Osteoblast (primary cell): ENCODE measurements around the gene HTT-AS. TPM values are rescaled to one million over a fixed set of nuclear protein-coding genes. Genes with fewer than 3 reads are reported as not detected.

Source experiments
- DNase-seq: peaks from one replicate; pipeline ENCODE4 v3.0.0; 2011; ENCODE audit warnings: low spot score, mixed read lengths; ENCODE audit not compliant: insufficient read length; ENCODE audit errors: missing footprints
- H2AFZ ChIP-seq: 2 replicates; pipeline ENCODE4 v1.6.0; 2011; ENCODE audit warnings: mild to moderate bottlenecking, low read length
- H3K27ac ChIP-seq: 2 replicates; pipeline ENCODE4 v1.5.1; 2011; ENCODE audit warnings: mild to moderate bottlenecking, low read depth, low read length, moderate library complexity
- H3K27me3 ChIP-seq: 2 replicates; pipeline ENCODE4 v1.6.0; 2012; ENCODE audit warnings: mild to moderate bottlenecking, control low read depth, inconsistent platforms, low read length, moderate library complexity; ENCODE audit not compliant: insufficient read depth
- H3K36me3 ChIP-seq: 2 replicates; pipeline ENCODE4 v1.5.1; 2011; ENCODE audit warnings: mild to moderate bottlenecking, low read length, control low read depth, moderate library complexity; ENCODE audit not compliant: insufficient read depth
- H3K4me1 ChIP-seq: 2 replicates; pipeline ENCODE4 v1.5.1; 2011; ENCODE audit warnings: mild to moderate bottlenecking, low read length, control low read depth, moderate library complexity; ENCODE audit not compliant: insufficient read depth
- H3K4me2 ChIP-seq: 2 replicates; pipeline ENCODE4 v1.6.0; 2011; ENCODE audit warnings: mild to moderate bottlenecking, low read length; ENCODE audit not compliant: insufficient read depth
- H3K4me3 ChIP-seq: fragments of 200-600 bp; sonication (generic); 3 replicates; pipeline ENCODE4 v1.5.1; 2012; ENCODE audit warnings: mild to moderate bottlenecking, low read length, inconsistent platforms; ENCODE audit not compliant: insufficient read depth
- H3K79me2 ChIP-seq: 2 replicates; pipeline ENCODE4 v1.6.0; 2012; ENCODE audit warnings: mild to moderate bottlenecking, low read length, control low read depth, inconsistent platforms; ENCODE audit not compliant: insufficient read depth
- H3K9me3 ChIP-seq: 2 replicates; pipeline ENCODE4 v1.5.1; 2011; ENCODE audit warnings: low read depth, low read length, control low read depth
- H4K20me1 ChIP-seq: 2 replicates; pipeline ENCODE4 v1.6.0; 2012; ENCODE audit warnings: mild to moderate bottlenecking, low read length, control low read depth; ENCODE audit not compliant: insufficient read depth
- total RNA-seq: library from RNA; depleted of rRNA; stranded (reverse); fragments of >200 nt; gene quantifications from 2 replicates; pipeline ENCODE4 v1.2.3, GENCODE V29; 2012
- TF ChIP-seq, protein P1 (sequence below): IDR thresholded peaks from 2 replicates; pipeline ENCODE4 v1.5.1; 2011; ENCODE audit warnings: mild to moderate bottlenecking, low read depth, low read length, moderate library complexity; ENCODE audit errors: extremely low read depth

Gene HTT-AS
- total RNA-seq, 1 donor: not detected

DNA sequence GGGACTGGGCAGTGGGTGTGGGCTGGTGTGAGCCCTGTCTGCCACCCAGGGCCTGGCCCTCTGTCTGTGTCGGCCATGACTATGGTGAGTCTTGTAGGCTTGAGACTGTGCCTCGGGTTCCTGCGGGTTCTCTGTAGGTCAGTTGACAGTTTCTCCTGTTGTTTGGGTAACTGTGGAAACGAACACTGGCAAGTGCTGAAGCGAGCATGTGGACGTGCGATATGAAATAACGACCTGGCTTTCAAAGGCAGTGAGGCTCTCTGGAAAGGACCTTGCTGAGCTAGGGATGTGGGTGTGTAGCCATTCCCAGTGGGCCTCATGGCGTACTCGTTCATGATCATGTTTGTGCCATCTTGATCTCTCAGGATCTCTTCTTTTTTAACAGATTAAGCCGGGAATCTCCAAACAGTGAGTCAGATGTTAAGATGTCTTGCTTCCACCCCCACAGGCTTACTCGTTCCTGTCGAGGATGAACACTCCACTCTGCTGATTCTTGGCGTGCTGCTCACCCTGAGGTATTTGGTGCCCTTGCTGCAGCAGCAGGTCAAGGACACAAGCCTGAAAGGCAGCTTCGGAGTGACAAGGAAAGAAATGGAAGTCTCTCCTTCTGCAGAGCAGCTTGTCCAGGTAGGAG is 41.4 kb upstream of the HTT-AS start:
- H3K36me3 ChIP-seq: peaks cover 44% of the 10 kb centered on the region
- TF ChIP-seq, protein P1, sequence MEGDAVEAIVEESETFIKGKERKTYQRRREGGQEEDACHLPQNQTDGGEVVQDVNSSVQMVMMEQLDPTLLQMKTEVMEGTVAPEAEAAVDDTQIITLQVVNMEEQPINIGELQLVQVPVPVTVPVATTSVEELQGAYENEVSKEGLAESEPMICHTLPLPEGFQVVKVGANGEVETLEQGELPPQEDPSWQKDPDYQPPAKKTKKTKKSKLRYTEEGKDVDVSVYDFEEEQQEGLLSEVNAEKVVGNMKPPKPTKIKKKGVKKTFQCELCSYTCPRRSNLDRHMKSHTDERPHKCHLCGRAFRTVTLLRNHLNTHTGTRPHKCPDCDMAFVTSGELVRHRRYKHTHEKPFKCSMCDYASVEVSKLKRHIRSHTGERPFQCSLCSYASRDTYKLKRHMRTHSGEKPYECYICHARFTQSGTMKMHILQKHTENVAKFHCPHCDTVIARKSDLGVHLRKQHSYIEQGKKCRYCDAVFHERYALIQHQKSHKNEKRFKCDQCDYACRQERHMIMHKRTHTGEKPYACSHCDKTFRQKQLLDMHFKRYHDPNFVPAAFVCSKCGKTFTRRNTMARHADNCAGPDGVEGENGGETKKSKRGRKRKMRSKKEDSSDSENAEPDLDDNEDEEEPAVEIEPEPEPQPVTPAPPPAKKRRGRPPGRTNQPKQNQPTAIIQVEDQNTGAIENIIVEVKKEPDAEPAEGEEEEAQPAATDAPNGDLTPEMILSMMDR: no peak
- H3K27ac ChIP-seq: peak overlapping the region; percentile 70
- H3K79me2 ChIP-seq: peaks cover 35% of the 10 kb centered on the region
- no peak overlapping the region for H2AFZ ChIP-seq
- DNase-seq: no peak
- peaks cover 40% of the 10 kb centered on the region for H3K4me1 ChIP-seq
- H4K20me1 ChIP-seq: no peaks in the 10 kb centered on the region
- no peaks in the 10 kb centered on the region for H3K27me3 ChIP-seq
- H3K4me3 ChIP-seq: no peak overlapping the region
- H3K4me2 ChIP-seq: peak overlapping the region; percentile 25
- no peaks in the 10 kb centered on the region for H3K9me3 ChIP-seq

DNA sequence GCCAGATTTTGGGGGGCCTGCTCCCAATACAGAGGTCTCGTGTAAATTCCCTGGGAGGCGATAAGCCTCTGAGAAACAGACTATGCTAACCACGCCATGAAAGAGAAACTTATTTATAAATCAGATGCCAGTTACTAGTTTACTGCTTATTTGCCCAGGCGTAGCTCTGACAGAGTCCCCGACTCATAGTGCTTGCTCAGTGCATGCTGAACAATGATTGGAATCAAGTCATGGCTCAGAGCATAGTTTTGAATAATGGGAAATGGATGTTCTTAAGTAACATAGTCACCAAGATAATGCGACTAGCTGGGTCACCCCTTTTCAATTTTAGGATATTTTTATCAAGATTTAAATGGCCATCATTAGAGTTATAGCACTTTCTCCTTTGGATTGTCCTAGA is 40.0 kb upstream of the HTT-AS start:
- Histone ChIP-seq H3K9me3 (no peaks in the 10 kb centered on the region), H3K4me1 (peaks cover 40% of the 10 kb centered on the region), H3K79me2 (peaks cover 41% of the 10 kb centered on the region), H3K27me3 (no peaks in the 10 kb centered on the region), H3K4me2 (peak overlapping the region; percentile 5), H4K20me1 (no peaks in the 10 kb centered on the region), H2AFZ (no peak overlapping the region), H3K4me3 (no peak overlapping the region), H3K36me3 (peaks cover 42% of the 10 kb centered on the region), H3K27ac (peak overlapping the region; percentile 26)
- no peak for DNase-seq
- TF ChIP-seq, protein P1: no peak

DNA sequence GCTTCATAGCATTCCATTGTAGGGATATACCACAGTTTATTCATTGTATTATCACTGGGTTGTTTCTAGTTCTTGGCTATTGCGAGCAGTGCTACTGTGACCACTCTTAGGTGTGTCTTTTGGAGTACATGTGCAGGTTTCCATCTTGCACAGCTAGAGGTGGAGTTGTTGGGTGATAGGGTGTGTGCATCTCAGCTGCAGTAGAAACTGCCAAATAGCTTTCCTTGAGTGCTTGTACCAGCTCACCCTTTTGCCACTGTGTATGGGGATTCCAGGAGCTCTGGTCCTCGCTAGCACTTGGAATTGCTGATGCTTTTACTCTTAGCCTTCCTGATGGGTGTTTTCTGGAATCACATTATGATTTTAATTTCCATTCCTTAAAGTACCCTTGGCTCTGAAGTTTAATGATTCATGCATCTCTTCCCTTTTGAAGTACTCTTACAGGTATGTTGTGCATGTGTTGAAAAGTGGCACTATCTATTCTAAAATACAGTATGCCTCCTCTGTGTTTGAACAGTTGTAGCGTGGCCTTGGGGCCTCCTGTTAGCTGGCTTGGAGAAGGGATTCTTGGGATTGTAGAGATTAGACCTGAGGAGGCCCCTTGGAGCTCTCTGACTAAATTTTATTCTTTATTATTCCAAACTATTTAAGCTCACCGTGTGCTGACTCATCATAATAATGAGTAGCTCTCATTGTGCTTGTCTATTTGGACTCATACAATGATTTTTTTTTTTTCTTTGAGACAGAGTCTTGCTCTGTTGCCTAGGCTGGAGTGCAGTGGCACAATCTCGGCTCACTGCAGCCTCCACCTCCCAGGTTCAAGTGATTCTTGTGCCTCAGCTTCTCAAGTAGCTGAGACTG is 38.5 kb upstream of the HTT-AS start:
- Histone ChIP-seq H3K9me3 (no peaks in the 10 kb centered on the region), H4K20me1 (no peaks in the 10 kb centered on the region), H3K4me3 (no peak overlapping the region), H3K4me1 (peaks cover 50% of the 10 kb centered on the region), H3K4me2 (no peak overlapping the region), H3K27me3 (no peaks in the 10 kb centered on the region), H3K79me2 (peaks cover 34% of the 10 kb centered on the region), H2AFZ (no peak overlapping the region), H3K36me3 (peaks cover 45% of the 10 kb centered on the region), H3K27ac (no peak overlapping the region)
- TF ChIP-seq, protein P1: no peak
- no peak for DNase-seq

DNA sequence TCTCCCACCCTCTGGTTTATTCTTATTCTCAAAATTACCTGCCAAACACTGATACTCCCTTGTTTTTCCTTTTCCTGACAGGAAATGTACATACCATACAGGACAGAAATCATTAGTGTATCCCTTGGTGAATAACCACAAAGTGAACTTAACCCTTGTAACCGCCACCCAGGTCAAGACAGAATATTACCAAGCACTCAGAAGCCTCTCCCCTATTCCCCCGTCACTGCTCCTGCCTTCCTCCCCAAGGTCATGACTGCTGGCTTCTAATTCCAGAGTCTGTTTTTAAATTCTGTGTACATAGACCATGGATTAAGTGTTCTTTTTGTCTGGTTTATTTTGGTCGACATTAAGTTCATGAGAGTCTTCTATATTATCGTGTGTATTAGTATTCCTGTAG is 37.9 kb upstream of the HTT-AS start:
- DNase-seq: no peak
- peaks cover 47% of the 10 kb centered on the region for H3K36me3 ChIP-seq
- H3K9me3 ChIP-seq: no peaks in the 10 kb centered on the region
- peaks cover 34% of the 10 kb centered on the region for H3K79me2 ChIP-seq
- no peaks in the 10 kb centered on the region for H4K20me1 ChIP-seq
- no peak overlapping the region for H3K4me3 ChIP-seq
- TF ChIP-seq, protein P1: no peak
- H3K27me3 ChIP-seq: no peaks in the 10 kb centered on the region
- H3K4me1 ChIP-seq: peaks cover 57% of the 10 kb centered on the region
- H3K4me2 ChIP-seq: no peak overlapping the region
- H2AFZ ChIP-seq: no peak overlapping the region
- peak overlapping the region; percentile 20 for H3K27ac ChIP-seq
